Fibroblast of skin of back (primary cell): Measurements from ENCODE around the gene CAMK2B.

Experiments used
- DNase-seq: peaks from one replicate; pipeline ENCODE4 v3.0.0-alpha.2; 2013

Gene CAMK2B

GRCh38 chr7:44227911-44228310 lies 97.5 kb downstream of the CAMK2B start:
- no peak for DNase-seq

GRCh38 chr7:44226396-44226753 lies 99.0 kb downstream of the CAMK2B start:
- no peak for DNase-seq

GRCh38 chr7:44225566-44226395 lies 99.6 kb downstream of the CAMK2B start:
- no peak for DNase-seq

GRCh38 chr7:44224974-44225565 lies 100.3 kb downstream of the CAMK2B start:
- no peak for DNase-seq

- no peak for DNase-seq
These were observed 101.1 kb downstream of the CAMK2B start for GRCh38 chr7:44224080-44224973.

- no peak for DNase-seq
These were observed 101.9 kb downstream of the CAMK2B start for GRCh38 chr7:44223362-44224079.

- no peak for DNase-seq
These were observed 102.6 kb downstream of the CAMK2B start for GRCh38 chr7:44222776-44223261.

GRCh38 chr7:44222074-44222473 lies 103.3 kb downstream of the CAMK2B start:
- DNase-seq, result no peak

GRCh38 chr7:44221231-44221791 lies 104.1 kb downstream of the CAMK2B start:
- no peak for DNase-seq

- DNase-seq, result no peak
These were observed 104.9 kb downstream of the CAMK2B start for GRCh38 chr7:44220358-44221112.

- DNase-seq, result no peak
These were observed 105.4 kb downstream of the CAMK2B start for GRCh38 chr7:44220046-44220357.

- DNase-seq, result no peak
These were observed 105.9 kb downstream of the CAMK2B start for GRCh38 chr7:44219371-44220045.

GRCh38 chr7:44218418-44219201 lies 106.8 kb downstream of the CAMK2B start:
- DNase-seq, result no peak

GRCh38 chr7:44217852-44218402 lies 107.5 kb downstream of the CAMK2B start:
- DNase-seq, result no peak

GRCh38 chr7:44217223-44217714 lies 108.1 kb downstream of the CAMK2B start:
- DNase-seq, result no peak

- no peak for DNase-seq
These were observed 108.7 kb downstream of the CAMK2B start for GRCh38 chr7:44216521-44217222.

- no peak for DNase-seq
These were observed 109.4 kb downstream of the CAMK2B start for GRCh38 chr7:44216019-44216418.

GRCh38 chr7:44215531-44215930 lies 109.9 kb downstream of the CAMK2B start:
- no peak for DNase-seq

- no peak for DNase-seq
These were observed 111.5 kb downstream of the CAMK2B start for GRCh38 chr7:44213877-44214388.
